GM13977 (cell line): Measurements from ENCODE around the gene LAMA1.

ENCODE experiments used
- DNase-seq: peaks from one replicate; pipeline ENCODE4 v3.0.0; 2012; ENCODE audit warnings: low spot score
- CTCF ChIP-seq: IDR thresholded peaks from 2 replicates; pipeline ENCODE4 v1.5.1; 2012; ENCODE audit warnings: mild to moderate bottlenecking, control low read depth; ENCODE audit not compliant: insufficient read depth; ENCODE audit errors: extremely low read depth, missing control alignments
- in situ Hi-C: fragments of 300-500 bp; cut with MboI; formaldehyde crosslinking; loops from one replicate; pipeline ENCODE4 v1.12.0; 2022; ENCODE audit warnings: low sequenced_read_pairs, low pct_unique_long_range_greater_than_20kb, mixed read lengths, inconsistent platforms; ENCODE audit not compliant: unreplicated experiment

LAMA1 gene

GRCh38 chr18:6917072-6917471 lies 200.5 kb downstream of the LAMA1 start:
- in situ Hi-C loops: no loop called here
- TF ChIP-seq CTCF: no peak
- no peak for DNase-seq

- TF ChIP-seq CTCF: no peak
- no peak for DNase-seq
- in situ Hi-C loops: no loop called here
These were observed 216.2 kb downstream of the LAMA1 start for GRCh38 chr18:6901286-6901926.

GRCh38 chr18:6891788-6892187 lies 225.8 kb downstream of the LAMA1 start:
- no peak for TF ChIP-seq CTCF
- in situ Hi-C loops: no loop called here
- no peak for DNase-seq
